Ishikawa (cell line): Measurements from ENCODE around the gene IMPA2.

ENCODE experiments used
- CEBPB ChIP-seq: IDR thresholded peaks from 2 replicates; pipeline ENCODE4 v1.6.1; 2012
- CREB1 ChIP-seq: IDR thresholded peaks from 2 replicates; pipeline ENCODE4 v1.6.1; 2012; ENCODE audit warnings: low read depth
- EGR1 ChIP-seq: IDR thresholded peaks from 2 replicates; pipeline ENCODE4 v1.6.1; 2012
- EP300 ChIP-seq: IDR thresholded peaks from 2 replicates; pipeline ENCODE4 v1.6.1; 2012; ENCODE audit warnings: borderline replicate concordance
- FOXM1 ChIP-seq: IDR thresholded peaks from 2 replicates; pipeline ENCODE4 v1.6.1; 2012; ENCODE audit warnings: low read depth, borderline replicate concordance
- NFIC ChIP-seq: IDR thresholded peaks from 2 replicates; pipeline ENCODE4 v1.6.1; 2012
- RAD21 ChIP-seq: IDR thresholded peaks from 2 replicates; pipeline ENCODE4 v1.6.1; 2012; ENCODE audit warnings: low read depth
- REST ChIP-seq: IDR thresholded peaks from 2 replicates; pipeline ENCODE4 v1.6.1; 2012; ENCODE audit warnings: low read depth, mild to moderate bottlenecking
- TAF1 ChIP-seq: IDR thresholded peaks from 2 replicates; pipeline ENCODE4 v1.6.1; 2012; ENCODE audit warnings: low read depth, mild to moderate bottlenecking
- TCF12 ChIP-seq: IDR thresholded peaks from 2 replicates; pipeline ENCODE4 v1.6.1; 2012; ENCODE audit warnings: low read depth
- TEAD4 ChIP-seq: IDR thresholded peaks from 2 replicates; pipeline ENCODE4 v1.6.1; 2012
- YY1 ChIP-seq: IDR thresholded peaks from 2 replicates; pipeline ENCODE4 v1.6.1; 2012; ENCODE audit warnings: low read depth
- ZBTB7A ChIP-seq: IDR thresholded peaks from 2 replicates; pipeline ENCODE4 v1.6.1; 2012; ENCODE audit warnings: low read depth
- TF ChIP-seq, protein P1 (sequence below): IDR thresholded peaks from 2 replicates; pipeline ENCODE4 v1.6.1; 2012
- TF ChIP-seq, protein P2 (sequence below): IDR thresholded peaks from 2 replicates; pipeline ENCODE4 v1.6.1; 2012

Gene IMPA2

DNA sequence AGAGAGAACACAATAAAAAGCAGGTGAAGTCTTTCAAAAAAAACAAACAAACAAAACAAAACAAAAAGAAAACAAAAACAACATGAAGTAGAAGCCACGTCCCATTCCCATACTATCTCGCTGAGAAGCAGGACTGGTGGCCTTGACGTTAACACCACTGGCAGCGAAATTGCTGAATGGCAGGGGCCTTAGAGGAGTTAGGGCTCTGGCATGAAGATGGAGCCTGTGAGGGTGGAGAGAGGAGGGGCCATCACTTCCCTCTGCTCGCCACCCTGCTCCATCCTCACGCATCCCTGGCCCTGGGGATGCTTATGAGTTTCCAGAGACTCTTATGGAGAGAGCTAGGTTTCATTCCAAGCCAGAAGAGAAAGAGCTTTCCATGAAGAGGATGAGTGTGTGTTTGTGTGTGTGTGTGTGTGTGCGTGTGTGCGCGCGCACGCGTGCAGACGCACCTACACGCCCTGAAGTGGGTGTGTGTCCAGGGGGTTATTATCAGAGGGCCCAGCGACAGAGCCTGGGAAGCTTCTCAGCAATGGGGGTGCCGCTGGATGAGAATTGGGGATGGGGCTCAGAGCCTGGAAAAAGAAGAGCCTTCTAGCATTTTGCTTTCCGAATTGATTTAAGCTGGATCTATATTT, 20.4 kb upstream of the IMPA2 start:
- no peak for TF ChIP-seq ZBTB7A
- no peak for TF ChIP-seq EP300
- no peak for TF ChIP-seq CREB1
- TF ChIP-seq, protein P1, sequence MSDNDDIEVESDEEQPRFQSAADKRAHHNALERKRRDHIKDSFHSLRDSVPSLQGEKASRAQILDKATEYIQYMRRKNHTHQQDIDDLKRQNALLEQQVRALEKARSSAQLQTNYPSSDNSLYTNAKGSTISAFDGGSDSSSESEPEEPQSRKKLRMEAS: no peak
- no peak for TF ChIP-seq EGR1
- no peak for TF ChIP-seq TAF1
- TF ChIP-seq TEAD4: no peak
- TF ChIP-seq, protein P2, sequence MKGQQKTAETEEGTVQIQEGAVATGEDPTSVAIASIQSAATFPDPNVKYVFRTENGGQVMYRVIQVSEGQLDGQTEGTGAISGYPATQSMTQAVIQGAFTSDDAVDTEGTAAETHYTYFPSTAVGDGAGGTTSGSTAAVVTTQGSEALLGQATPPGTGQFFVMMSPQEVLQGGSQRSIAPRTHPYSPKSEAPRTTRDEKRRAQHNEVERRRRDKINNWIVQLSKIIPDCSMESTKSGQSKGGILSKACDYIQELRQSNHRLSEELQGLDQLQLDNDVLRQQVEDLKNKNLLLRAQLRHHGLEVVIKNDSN: no peak
- TF ChIP-seq YY1: no peak
- TF ChIP-seq NFIC: no peak

- no peak for TF ChIP-seq TAF1
- TF ChIP-seq FOXM1: no peak
- TF ChIP-seq CEBPB: no peak
Measured at GRCh38 chr18:11962597-11962996, 18.7 kb upstream of the IMPA2 start.

DNA sequence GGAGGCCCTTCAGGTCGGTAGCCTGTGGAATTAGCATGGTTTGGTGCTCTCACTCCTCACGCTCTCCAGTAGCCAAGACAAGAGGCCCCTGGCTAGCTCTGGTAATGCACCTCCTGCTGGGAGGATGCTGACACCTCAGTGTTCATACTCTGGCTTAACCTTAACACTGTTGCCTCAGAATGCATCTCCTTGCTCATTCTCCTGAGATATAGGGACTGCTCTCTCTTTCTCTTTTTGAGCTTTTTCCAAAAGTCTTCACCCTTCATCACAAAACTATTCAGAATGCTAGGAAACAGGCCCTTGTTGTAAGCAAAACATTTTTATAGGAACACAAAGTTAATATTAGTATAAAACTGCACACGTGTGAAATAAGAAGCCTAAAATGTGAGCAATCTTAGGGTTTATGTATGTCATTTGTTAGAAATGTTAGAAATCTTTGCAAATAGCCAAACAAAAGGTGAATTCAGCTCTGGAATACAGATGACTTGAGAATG, 17.3 kb upstream of the IMPA2 start:
- TF ChIP-seq REST (no peak), TEAD4 (no peak), ZBTB7A (no peak), EGR1 (no peak), RAD21 (no peak), YY1 (no peak), NFIC (no peak), CEBPB (no peak), TCF12 (no peak), EP300 (no peak), CREB1 (no peak), FOXM1 (no peak), TAF1 (no peak)
- TF ChIP-seq, protein P1: no peak
- TF ChIP-seq, protein P2: no peak

DNA sequence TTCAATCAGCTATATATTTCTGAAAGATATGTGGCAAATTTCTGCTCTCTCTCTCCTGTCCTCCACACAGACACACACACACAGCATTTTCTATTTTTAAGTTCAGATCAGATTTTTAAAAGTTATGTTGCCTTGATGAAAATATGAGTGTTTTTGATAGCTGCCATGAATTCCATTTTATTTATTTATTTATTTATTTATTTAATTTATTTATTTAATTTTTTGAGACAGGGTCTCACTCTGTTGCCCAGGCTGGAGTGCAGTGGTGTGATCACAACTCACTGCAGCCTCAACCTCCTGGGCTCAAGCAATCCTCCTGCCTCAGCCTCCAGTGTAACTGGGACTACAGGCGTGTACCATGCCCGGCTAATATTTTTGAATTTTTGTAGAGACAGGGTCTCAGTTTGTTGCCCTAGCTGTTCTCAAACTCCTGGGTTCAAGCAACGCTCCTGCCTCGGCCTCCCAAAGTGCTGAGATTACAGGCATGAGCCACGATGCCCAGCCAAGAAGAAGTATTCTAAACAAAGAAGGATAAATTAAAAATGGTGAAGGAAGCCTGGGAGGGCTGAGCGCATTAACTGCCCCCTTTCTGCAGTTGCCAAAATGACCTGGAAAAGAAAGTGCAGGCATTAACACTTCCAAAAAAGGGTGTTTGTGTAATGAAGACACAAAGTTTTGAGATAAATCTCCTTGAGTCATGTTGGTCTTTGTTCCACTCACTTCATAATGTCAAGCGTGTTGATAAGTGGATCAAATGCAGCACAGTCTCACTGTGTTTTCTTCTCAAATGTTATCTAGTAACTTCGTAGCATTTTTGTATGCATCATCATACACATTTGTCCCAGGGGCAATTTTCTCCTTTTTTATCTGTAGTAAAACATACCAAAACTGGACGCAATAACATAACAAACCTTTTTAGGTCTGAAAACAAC, 11.1 kb upstream of the IMPA2 start:
- no peak for TF ChIP-seq TCF12
- no peak for TF ChIP-seq TEAD4
- no peak for TF ChIP-seq TAF1
- TF ChIP-seq CREB1: no peak
- TF ChIP-seq, protein P2: no peak
- TF ChIP-seq RAD21: no peak

GRCh38 chr18:11972371-11973174, 8.7 kb upstream of the IMPA2 start:
- TF ChIP-seq TEAD4 (peak; percentile 52; the same call in 1 of the 2 replicates), EGR1 (no peak), FOXM1 (no peak), EP300 (peak; percentile 20; the same call in 1 of the 2 replicates)

GRCh38 chr18:11974741-11975325, 6.5 kb upstream of the IMPA2 start:
- TF ChIP-seq ZBTB7A: no peak
- TF ChIP-seq RAD21: no peak
- no peak for TF ChIP-seq FOXM1
- no peak for TF ChIP-seq CEBPB
- no peak for TF ChIP-seq EGR1
- TF ChIP-seq, protein P1: no peak
- no peak for TF ChIP-seq YY1
- no peak for TF ChIP-seq TCF12
- no peak for TF ChIP-seq REST
- no peak for TF ChIP-seq EP300
- TF ChIP-seq, protein P2: no peak
- TF ChIP-seq TAF1: no peak
